HG03342 (cell line): Measurements from ENCODE around the gene NOD1.

ENCODE experiments used
- ATAC-seq: cut with Tn5 transposase; IDR thresholded peaks from one replicate; pipeline ENCODE4 v1.9.1; 2021; ENCODE audit warnings: mild to moderate bottlenecking, moderate library complexity; ENCODE audit not compliant: unreplicated experiment

NOD1 gene

GRCh38 chr7:30379131-30379530 is 99.5 kb downstream of the NOD1 start:
- ATAC-seq, result no peak

GRCh38 chr7:30378275-30378674 is 100.3 kb downstream of the NOD1 start:
- ATAC-seq, result no peak
